PFSK-1 (cell line): Measurements from ENCODE around the gene TERF2IP.

Experiments used
- FOXP2 ChIP-seq: optimal IDR thresholded peaks from 2 replicates; pipeline ENCODE3; 2011; ENCODE audit warnings: borderline replicate concordance, control low read depth, inconsistent platforms; ENCODE audit not compliant: insufficient read depth; ENCODE audit errors: extremely low read length, extremely low read depth
- POLR2AphosphoS5 ChIP-seq: IDR thresholded peaks from 2 replicates; pipeline ENCODE4 v1.6.1; 2012; ENCODE audit warnings: low read depth, mild to moderate bottlenecking, control low read depth, low read length, moderate library complexity
- REST ChIP-seq, 2 experiments: IDR thresholded peaks; 2 replicates each; pipeline versions ENCODE4 v1.6.1 to v1.8.0; 2011 to 2012; ENCODE audit warnings: low read depth in 2 of 2, low read length in 2 of 2, control low read depth in 1 of 2, inconsistent platforms in 1 of 2, mild to moderate bottlenecking in 1 of 2, moderate library complexity in 1 of 2; ENCODE audit not compliant: insufficient read depth in 1 of 2
- SIN3A ChIP-seq: IDR thresholded peaks from 2 replicates; pipeline ENCODE4 v1.6.1; 2012; ENCODE audit warnings: mild to moderate bottlenecking, low read length, moderate library complexity, borderline replicate concordance; ENCODE audit not compliant: insufficient read depth
- TAF1 ChIP-seq: IDR thresholded peaks from 2 replicates; pipeline ENCODE4 v1.6.1; 2012; ENCODE audit warnings: low read length, control low read depth, borderline replicate concordance; ENCODE audit not compliant: insufficient read depth

TERF2IP gene

DNA sequence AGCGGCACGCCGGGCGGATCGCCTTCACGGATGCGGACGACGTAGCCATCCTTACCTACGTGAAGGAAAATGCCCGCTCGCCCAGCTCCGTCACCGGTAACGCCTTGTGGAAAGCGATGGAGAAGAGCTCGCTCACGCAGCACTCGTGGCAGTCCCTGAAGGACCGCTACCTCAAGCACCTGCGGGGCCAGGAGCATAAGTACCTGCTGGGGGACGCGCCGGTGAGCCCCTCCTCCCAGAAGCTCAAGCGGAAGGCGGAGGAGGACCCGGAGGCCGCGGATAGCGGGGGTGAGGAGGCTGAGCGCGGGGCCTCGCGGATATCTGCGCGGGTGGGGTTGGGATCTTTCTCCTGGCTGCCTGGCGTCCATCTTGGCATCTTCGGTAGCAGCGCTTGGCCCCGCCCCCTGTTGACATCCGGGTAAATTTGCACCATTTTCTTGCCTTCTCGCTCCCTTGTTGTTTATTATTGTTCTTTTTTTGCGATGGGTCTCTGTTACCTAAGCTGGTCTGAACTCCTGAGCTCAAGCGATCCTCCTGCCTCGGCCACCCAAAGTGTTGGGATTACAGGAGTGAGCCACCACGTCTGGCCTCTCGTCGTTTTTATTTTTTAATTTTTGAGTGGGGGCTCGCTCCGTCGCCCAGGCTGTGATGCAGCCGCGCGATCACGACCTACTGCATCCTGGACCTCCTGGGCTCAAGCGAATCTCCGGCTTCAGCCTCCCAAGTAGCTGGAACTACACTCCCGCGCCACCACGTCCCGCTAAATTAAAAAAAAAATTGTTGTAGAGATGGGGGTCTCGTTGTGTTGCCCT lies 898 bp downstream of the TERF2IP start:
- TF ChIP-seq POLR2AphosphoS5 (no peak), TAF1 (0 out of 2 replicates have a peak, but pooled peaks have one; percentile 43), REST (IDR thresholded peaks at IDR 0.05; ENCODE audit: insufficient read depth in 1 of 2, low read depth in 2 of 2, low read length in 2 of 2) (no peak), SIN3A (no peak), FOXP2 (peak; percentile 57)

GRCh38 chr16:75653922-75654321 lies 6.3 kb downstream of the TERF2IP start:
- TF ChIP-seq TAF1 = no peak
- TF ChIP-seq SIN3A = no peak
- no peak for TF ChIP-seq POLR2AphosphoS5
- TF ChIP-seq FOXP2 = no peak
- no peak for TF ChIP-seq REST (IDR thresholded peaks at IDR 0.05; ENCODE audit: insufficient read depth in 1 of 2, low read depth in 2 of 2, low read length in 2 of 2)

DNA sequence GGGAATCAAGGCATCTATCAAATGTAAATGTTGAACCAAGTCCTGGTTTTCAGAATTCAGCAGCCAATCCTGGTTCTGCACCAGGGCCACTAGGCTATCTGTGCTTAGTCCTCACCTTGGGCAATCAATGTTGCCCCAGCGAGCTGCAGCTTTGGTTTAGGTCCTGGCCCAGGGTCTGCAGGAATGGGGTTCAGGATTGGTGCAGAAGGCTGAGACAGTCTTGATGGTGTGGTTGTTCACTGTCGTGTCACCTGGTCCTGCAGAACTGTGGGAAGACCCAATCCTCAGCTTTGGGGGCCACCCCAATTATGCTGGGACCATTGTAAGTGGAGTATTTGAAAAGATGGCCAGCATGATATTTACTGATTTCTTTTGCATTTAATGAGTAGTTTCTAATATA lies 10.6 kb downstream of the TERF2IP start:
- TF ChIP-seq FOXP2 = no peak
- TF ChIP-seq POLR2AphosphoS5 = no peak
- no peak for TF ChIP-seq REST (IDR thresholded peaks at IDR 0.05; ENCODE audit: insufficient read depth in 1 of 2, low read depth in 2 of 2, low read length in 2 of 2)
- TF ChIP-seq TAF1 = no peak
- no peak for TF ChIP-seq SIN3A

- TF ChIP-seq SIN3A = no peak
- no peak for TF ChIP-seq POLR2AphosphoS5
- no peak for TF ChIP-seq REST (IDR thresholded peaks at IDR 0.05; ENCODE audit: insufficient read depth in 1 of 2, low read depth in 2 of 2, low read length in 2 of 2)
- no peak for TF ChIP-seq TAF1
- TF ChIP-seq FOXP2 = no peak
Measured at GRCh38 chr16:75660321-75660720, 12.7 kb downstream of the TERF2IP start.
